HepG2 (cell line): Measurements from ENCODE around the gene AVPR2. TPM values are rescaled to one million over a fixed set of nuclear protein-coding genes. Genes with fewer than 3 reads are reported as not detected.
A peak's percentile ranks its signal among the peaks of the same experiment; 100 is the strongest.

ENCODE experiments used
- ATAC-seq: fragments of 200-7000 bp; cut with Tn5 transposase; 3 replicates; pipeline ENCODE4 v1.9.1; 2020; ENCODE audit warnings: mild to moderate bottlenecking, moderate library complexity
- BruUV-seq: library from RNA; stranded (reverse); fragments of 400-500 nt; replicated peaks from 2 replicates; lab custom pipeline; 2021; lab: Mats Ljungman, UMichigan
- CTCF ChIA-PET: fragments of 300-600 bp; formaldehyde crosslinking; extraction: SDS; loops from one replicate; lab custom pipeline; 2021; ENCODE audit warnings: low total read pairs, inconsistent platforms, low intra/inter-chr PET ratio; lab: Yijun Ruan, JAX
- POLR2A ChIA-PET: fragments of 350-600 bp; sonication (Branson Sonifier 250); formaldehyde crosslinking; loops from one replicate; lab custom pipeline; 2020; ENCODE audit warnings: antibody characterized with exemption, inconsistent platforms; lab: Yijun Ruan, JAX
- DNase-seq: peaks from one replicate; pipeline ENCODE4 v3.0.0-alpha.2; 2015; ENCODE audit warnings: low spot score
- FAIRE-seq: peaks from 3 replicates; lab custom pipeline; 2011; peaks lifted over from hg19 to GRCh38; lab: Jason Lieb, UNC
- H2AFZ ChIP-seq: one replicate; pipeline ENCODE4 v1.6.1; 2011; ENCODE audit warnings: low read length, inconsistent platforms
- H3K27ac ChIP-seq: fragments of 300-600 bp; 3 replicates; pipeline ENCODE4 v1.8.0; 2011; ENCODE audit warnings: mixed run types, mild to moderate bottlenecking, mixed read lengths, low read length, inconsistent platforms; ENCODE audit not compliant: insufficient read depth; ENCODE audit errors: extremely low read length
- H3K27me3 ChIP-seq, 2 experiments: fragments of 200-600 bp in 1 of 2; 2 replicates in 1 of 2; 3 replicates in 1 of 2; pipeline versions ENCODE4 v1.6.0 to v1.8.0; 2011; ENCODE audit warnings: low read length in 2 of 2, mild to moderate bottlenecking in 2 of 2, moderate library complexity in 2 of 2, inconsistent platforms in 1 of 2; ENCODE audit not compliant: insufficient read depth in 2 of 2, control insufficient read depth in 1 of 2
- H3K36me3 ChIP-seq, 2 experiments: fragments of 200-600 bp in 1 of 2; replicated peaks in 1 of 2; 2 replicates in 1 of 2; 3 replicates in 1 of 2; pipeline versions ENCODE4 v1.5.1 to v1.8.0; 2011; ENCODE audit warnings: low read length in 2 of 2, inconsistent platforms in 1 of 2; ENCODE audit not compliant: insufficient read depth in 2 of 2, control insufficient read depth in 1 of 2
- H3K4me1 ChIP-seq: 2 replicates; pipeline ENCODE4 v1.5.1; 2012; ENCODE audit warnings: low read length, inconsistent platforms; ENCODE audit not compliant: insufficient read depth
- H3K4me2 ChIP-seq: 2 replicates; pipeline ENCODE4 v1.6.0; 2011; ENCODE audit warnings: low read depth, low read length, inconsistent platforms
- H3K4me3 ChIP-seq, 3 experiments: fragments of 200-600 bp in 1 of 3; sonication (generic), shearing (Covaris generic) in 1 of 3; replicated peaks in 1 of 3; 2 replicates each; pipeline ENCODE4 v1.5.1; 2011 to 2016; ENCODE audit warnings: low read length in 3 of 3, inconsistent platforms in 2 of 3, low read depth in 2 of 3, mild to moderate bottlenecking in 2 of 3, control low read depth in 1 of 3, mixed read lengths in 1 of 3; ENCODE audit not compliant: insufficient read depth in 1 of 3
- H3K79me2 ChIP-seq: one replicate; pipeline ENCODE4 v1.6.1; 2011; ENCODE audit warnings: low read length, inconsistent platforms; ENCODE audit not compliant: insufficient read depth
- H3K9ac ChIP-seq: 2 replicates; pipeline ENCODE4 v1.6.0; 2011; ENCODE audit warnings: mild to moderate bottlenecking, low read depth, low read length, inconsistent platforms; ENCODE audit not compliant: insufficient read depth
- H3K9me3 ChIP-seq: 2 replicates; pipeline ENCODE4 v1.5.1; 2012; ENCODE audit warnings: mild to moderate bottlenecking, low read length
- H4K20me1 ChIP-seq: 2 replicates; pipeline ENCODE4 v1.6.0; 2011; ENCODE audit warnings: inconsistent platforms, mild to moderate bottlenecking, low read length, moderate library complexity; ENCODE audit not compliant: insufficient read depth
- WGBS: methylation state at CpG from one replicate; pipeline ENCODE4 v1.1.6; 2017; ENCODE audit warnings: low lambda C conversion rate; 5-methylcytosine and 5-hydroxymethylcytosine counted together
- in situ Hi-C: cut with HindIII; loops from 2 replicates; pipeline ENCODE4 v1.10.0; 2017; ENCODE audit warnings: low pct_unique_long_range_greater_than_20kb; ENCODE audit not compliant: extremely low pct_ligation_motif_present
- intact Hi-C: fragments of 100-400 bp; cut with micrococcal nuclease; formaldehyde crosslinking; loops from one replicate; pipeline ENCODE4 v1.10.0; 2022; ENCODE audit not compliant: unreplicated experiment
- polyA plus RNA-seq, 8 experiments: library from polyadenylated mRNA; depleted of rRNA in 3 of 8; stranded (reverse) in 7 of 8; unstranded in 1 of 8; fragments of >200 nt; fragmentation: Illumina TruSeq in 4 of 8; extraction: Trizol in 4 of 8; gene quantifications; 2 replicates each; pipeline versions ENCODE4 v1.2.1 to v1.2.3, GENCODE V29; 2011 to 2016; ENCODE audit warnings: low read depth in 4 of 8, missing spikeins in 1 of 8, mixed read lengths in 1 of 8; ENCODE audit not compliant: insufficient read depth in 1 of 8
- total RNA-seq, 5 experiments: library from RNA; depleted of rRNA; stranded (reverse); fragments of >200 nt; fragmentation: Illumina TruSeq; extraction: Trizol; gene quantifications; 2 replicates each; pipeline ENCODE4 v1.2.3, GENCODE V29; 2016; ENCODE audit warnings: low read depth in 1 of 5
- TF ChIP-seq, protein P1 (sequence below): sonication (generic); formaldehyde crosslinking; IDR thresholded peaks from 2 replicates; pipeline ENCODE4 v1.5.0; 2020; ENCODE audit warnings: mild to moderate bottlenecking, missing genetic modification reagents, moderate library complexity
- TF ChIP-seq, protein P2 (sequence below): IDR thresholded peaks from 2 replicates; pipeline ENCODE4 v1.6.1; 2016

Gene AVPR2
- total and polyA plus RNA-seq, 2 of the 13 experiments (the other 11 are each of a cell fraction or from before 2014, with no cell fraction given): not detected

DNA sequence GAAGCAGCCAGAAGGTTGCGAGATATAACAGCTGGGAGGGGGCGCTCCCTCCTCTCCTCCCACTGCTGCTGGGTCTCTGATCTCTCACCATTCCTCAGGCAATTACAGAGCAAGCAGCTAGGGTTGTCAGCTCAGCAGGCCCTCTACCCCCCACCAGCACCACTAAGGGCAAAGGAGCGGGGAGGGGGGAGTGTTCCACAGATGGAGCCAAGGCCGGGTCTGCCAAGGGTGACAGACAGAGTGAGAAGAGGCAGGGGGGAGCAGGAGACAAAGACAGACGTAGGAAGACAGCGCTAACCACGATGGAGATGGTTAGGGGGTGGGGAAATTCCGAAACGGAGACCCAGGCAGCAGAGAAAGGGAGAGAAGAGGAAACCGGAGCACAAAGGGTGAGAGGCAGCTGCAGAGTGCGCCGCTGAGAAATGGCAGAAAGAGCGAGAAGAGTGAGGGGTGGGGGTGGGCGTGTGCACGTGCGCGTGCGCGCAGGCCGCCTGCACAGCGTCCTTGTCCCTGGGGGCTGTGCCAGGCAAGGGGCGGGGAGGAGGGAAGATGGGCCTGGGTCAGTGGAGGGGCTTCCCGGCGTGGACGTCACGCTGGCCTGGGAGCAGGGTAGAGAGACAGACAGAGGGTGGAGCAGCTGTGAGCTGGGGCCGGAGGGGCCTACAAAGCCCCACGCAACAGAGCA is 25.4 kb upstream of the AVPR2 start:
- Histone ChIP-seq H2AFZ (no peak overlapping the region), H3K79me2 (no peaks in the 10 kb centered on the region), H3K9me3 (no peaks in the 10 kb centered on the region), H4K20me1 (no peaks in the 10 kb centered on the region), H3K4me2 (peak overlapping the region; percentile 18; the same call in 1 of the 2 replicates)
- POLR2A ChIA-PET: no interaction called here
- 26% methylated on average over 17 of the region's 28 CpGs for whole genome bisulfite sequencing
- no peak for ATAC-seq
- no TSS peak for BruUV-seq
- in situ Hi-C loops: no loop called here
- TF ChIP-seq, protein P1, sequence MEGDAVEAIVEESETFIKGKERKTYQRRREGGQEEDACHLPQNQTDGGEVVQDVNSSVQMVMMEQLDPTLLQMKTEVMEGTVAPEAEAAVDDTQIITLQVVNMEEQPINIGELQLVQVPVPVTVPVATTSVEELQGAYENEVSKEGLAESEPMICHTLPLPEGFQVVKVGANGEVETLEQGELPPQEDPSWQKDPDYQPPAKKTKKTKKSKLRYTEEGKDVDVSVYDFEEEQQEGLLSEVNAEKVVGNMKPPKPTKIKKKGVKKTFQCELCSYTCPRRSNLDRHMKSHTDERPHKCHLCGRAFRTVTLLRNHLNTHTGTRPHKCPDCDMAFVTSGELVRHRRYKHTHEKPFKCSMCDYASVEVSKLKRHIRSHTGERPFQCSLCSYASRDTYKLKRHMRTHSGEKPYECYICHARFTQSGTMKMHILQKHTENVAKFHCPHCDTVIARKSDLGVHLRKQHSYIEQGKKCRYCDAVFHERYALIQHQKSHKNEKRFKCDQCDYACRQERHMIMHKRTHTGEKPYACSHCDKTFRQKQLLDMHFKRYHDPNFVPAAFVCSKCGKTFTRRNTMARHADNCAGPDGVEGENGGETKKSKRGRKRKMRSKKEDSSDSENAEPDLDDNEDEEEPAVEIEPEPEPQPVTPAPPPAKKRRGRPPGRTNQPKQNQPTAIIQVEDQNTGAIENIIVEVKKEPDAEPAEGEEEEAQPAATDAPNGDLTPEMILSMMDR (CRISPR knock-in tag): peak; percentile 15; the same call in 1 of the 2 replicates
- TF ChIP-seq, protein P2, sequence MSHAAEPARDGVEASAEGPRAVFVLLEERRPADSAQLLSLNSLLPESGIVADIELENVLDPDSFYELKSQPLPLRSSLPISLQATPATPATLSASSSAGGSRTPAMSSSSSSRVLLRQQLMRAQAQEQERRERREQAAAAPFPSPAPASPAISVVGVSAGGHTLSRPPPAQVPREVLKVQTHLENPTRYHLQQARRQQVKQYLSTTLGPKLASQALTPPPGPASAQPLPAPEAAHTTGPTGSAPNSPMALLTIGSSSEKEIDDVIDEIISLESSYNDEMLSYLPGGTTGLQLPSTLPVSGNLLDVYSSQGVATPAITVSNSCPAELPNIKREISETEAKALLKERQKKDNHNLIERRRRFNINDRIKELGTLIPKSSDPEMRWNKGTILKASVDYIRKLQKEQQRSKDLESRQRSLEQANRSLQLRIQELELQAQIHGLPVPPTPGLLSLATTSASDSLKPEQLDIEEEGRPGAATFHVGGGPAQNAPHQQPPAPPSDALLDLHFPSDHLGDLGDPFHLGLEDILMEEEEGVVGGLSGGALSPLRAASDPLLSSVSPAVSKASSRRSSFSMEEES (CRISPR knock-in tag): no peak
- TF ChIP-seq, all 625 proteins: peak for 1
- Histone ChIP-seq H3K36me3 (no peaks in the 10 kb centered on the region), H3K27me3 (no peaks in the 10 kb centered on the region), H3K27ac (no peak overlapping the region), H3K4me3 (no peak overlapping the region), H3K4me1 (peaks cover 51% of the 10 kb centered on the region), H3K9ac (no peak overlapping the region)
- FAIRE-seq (no peak), DNase-seq (no peak)
- intact Hi-C loops: no loop called here
- CTCF ChIA-PET: no interaction called here
